ENCODE measurements around the gene RNF111.

- TF ChIP-seq POLR2A (IDR thresholded peaks at IDR 0.05) (no peak), POLR2AphosphoS5 (IDR thresholded peaks at IDR 0.05) (no peak), EP300 (IDR thresholded peaks at IDR 0.05; ENCODE audit: low read depth) (no peak)
- TF ChIP-seq, protein P1, sequence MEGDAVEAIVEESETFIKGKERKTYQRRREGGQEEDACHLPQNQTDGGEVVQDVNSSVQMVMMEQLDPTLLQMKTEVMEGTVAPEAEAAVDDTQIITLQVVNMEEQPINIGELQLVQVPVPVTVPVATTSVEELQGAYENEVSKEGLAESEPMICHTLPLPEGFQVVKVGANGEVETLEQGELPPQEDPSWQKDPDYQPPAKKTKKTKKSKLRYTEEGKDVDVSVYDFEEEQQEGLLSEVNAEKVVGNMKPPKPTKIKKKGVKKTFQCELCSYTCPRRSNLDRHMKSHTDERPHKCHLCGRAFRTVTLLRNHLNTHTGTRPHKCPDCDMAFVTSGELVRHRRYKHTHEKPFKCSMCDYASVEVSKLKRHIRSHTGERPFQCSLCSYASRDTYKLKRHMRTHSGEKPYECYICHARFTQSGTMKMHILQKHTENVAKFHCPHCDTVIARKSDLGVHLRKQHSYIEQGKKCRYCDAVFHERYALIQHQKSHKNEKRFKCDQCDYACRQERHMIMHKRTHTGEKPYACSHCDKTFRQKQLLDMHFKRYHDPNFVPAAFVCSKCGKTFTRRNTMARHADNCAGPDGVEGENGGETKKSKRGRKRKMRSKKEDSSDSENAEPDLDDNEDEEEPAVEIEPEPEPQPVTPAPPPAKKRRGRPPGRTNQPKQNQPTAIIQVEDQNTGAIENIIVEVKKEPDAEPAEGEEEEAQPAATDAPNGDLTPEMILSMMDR (IDR thresholded peaks at IDR 0.05), result no peak
These were observed 32.9 kb downstream of the RNF111 start for GRCh38 chr15:59020322-59020721.
